Measurements from ENCODE around the gene MED14.

The MED14 gene

GRCh38 chrX:40612511-40612910 is 122.8 kb downstream of the MED14 start:
- no peak for TF ChIP-seq CTCF (IDR thresholded peaks at IDR 0.05; ENCODE audit: extremely low read depth, insufficient read depth, missing control alignments)
- DNase-seq (ENCODE audit: low spot score) = no peak
- in situ Hi-C loops (cut with MboI; ENCODE audit: low pct_unique_long_range_greater_than_20kb, low sequenced_read_pairs, unreplicated experiment) = no loop called here

- TF ChIP-seq CTCF (IDR thresholded peaks at IDR 0.05; ENCODE audit: extremely low read depth, insufficient read depth, missing control alignments) = no peak
- in situ Hi-C loops (cut with MboI; ENCODE audit: low pct_unique_long_range_greater_than_20kb, low sequenced_read_pairs, unreplicated experiment) = no loop called here
- DNase-seq (ENCODE audit: low spot score) = no peak
Measured at GRCh38 chrX:40607381-40607780, 128.0 kb downstream of the MED14 start.

GRCh38 chrX:40603446-40603845 is 131.9 kb downstream of the MED14 start:
- in situ Hi-C loops (cut with MboI; ENCODE audit: low pct_unique_long_range_greater_than_20kb, low sequenced_read_pairs, unreplicated experiment) = no loop called here
- DNase-seq (ENCODE audit: low spot score) = no peak
- no peak for TF ChIP-seq CTCF (IDR thresholded peaks at IDR 0.05; ENCODE audit: extremely low read depth, insufficient read depth, missing control alignments)
